K562 (cell line): Measurements from ENCODE around the gene BICDL1. TPM values are rescaled to one million over a fixed set of nuclear protein-coding genes. Genes with fewer than 3 reads are reported as not detected.

Experiments used
- BRF1 ChIP-seq: IDR thresholded peaks from 3 replicates; pipeline ENCODE4 v1.6.1; 2011; ENCODE audit warnings: borderline replicate concordance, mild to moderate bottlenecking; ENCODE audit not compliant: insufficient read length; ENCODE audit errors: extremely low read depth
- ESRRA ChIP-seq: fragments of 450-650 bp; IDR thresholded peaks from 2 replicates; pipeline ENCODE4 v1.6.1; 2014; ENCODE audit warnings: low read depth, mild to moderate bottlenecking, moderate library complexity, borderline replicate concordance
- HDAC8 ChIP-seq: fragments of 450-650 bp; IDR thresholded peaks from 2 replicates; pipeline ENCODE4 v1.6.1; 2016; ENCODE audit warnings: mild to moderate bottlenecking, missing genetic modification characterization, moderate library complexity, missing compliant biosample characterization
- HNRNPK ChIP-seq: fragments of 200-400 bp; formaldehyde crosslinking; IDR thresholded peaks from one replicate; pipeline ENCODE4 v1.6.1; 2018; ENCODE audit warnings: mild to moderate bottlenecking, low read depth, low read length; ENCODE audit not compliant: poor library complexity, severe bottlenecking
- HNRNPL ChIP-seq: fragments of 200-400 bp; formaldehyde crosslinking; IDR thresholded peaks from 2 replicates; pipeline ENCODE4 v1.6.1; 2017; ENCODE audit warnings: low read depth, mild to moderate bottlenecking, low read length
- MEF2D ChIP-seq: conservative IDR thresholded peaks from 2 replicates; pipeline ENCODE4 v1.6.1; 2016; ENCODE audit warnings: low read depth, missing genetic modification characterization, missing compliant biosample characterization
- NFIX ChIP-seq: fragments of 250-450 bp; sonication (Bioruptor Pico); IDR thresholded peaks from 2 replicates; pipeline ENCODE4 v1.4.0; 2020; ENCODE audit warnings: low read depth, mild to moderate bottlenecking, moderate library complexity
- NFRKB ChIP-seq: fragments of 450-650 bp; IDR thresholded peaks from 2 replicates; pipeline ENCODE4 v1.6.1; 2016; ENCODE audit warnings: low read depth
- NFYB ChIP-seq: IDR thresholded peaks from 2 replicates; pipeline ENCODE4 v1.6.1; 2011; ENCODE audit warnings: mild to moderate bottlenecking, moderate library complexity; ENCODE audit not compliant: insufficient read length; ENCODE audit errors: extremely low read depth
- NUFIP1 ChIP-seq: fragments of 450-650 bp; IDR thresholded peaks from 2 replicates; pipeline ENCODE4 v1.6.1; 2018; ENCODE audit not compliant: partially characterized antibody
- RFX5 ChIP-seq: IDR thresholded peaks from 2 replicates; pipeline ENCODE4 v1.6.1; 2011; ENCODE audit warnings: low read depth, mild to moderate bottlenecking, improper control_type of control experiment, low read length
- SIN3A ChIP-seq, 2 experiments: fragments of 150-350 bp in 1 of 2; IDR thresholded peaks; 2 replicates each; pipeline ENCODE4 v1.6.1; 2011 to 2016; ENCODE audit warnings: borderline replicate concordance in 2 of 2, low read depth in 2 of 2, low read length in 2 of 2, mild to moderate bottlenecking in 2 of 2, moderate library complexity in 2 of 2; ENCODE audit not compliant: control insufficient read depth in 1 of 2
- SMARCA4 ChIP-seq: fragments of 450-650 bp; IDR thresholded peaks from 2 replicates; pipeline ENCODE4 v1.6.1; 2016
- SNRNP70 ChIP-seq: fragments of 200-400 bp; formaldehyde crosslinking; optimal IDR thresholded peaks from 2 replicates; pipeline ENCODE3; 2017; ENCODE audit warnings: low read depth, low read length
- ZNF174 ChIP-seq: fragments of 250-450 bp; sonication (Bioruptor Pico); IDR thresholded peaks from 2 replicates; pipeline ENCODE4 v1.4.0; 2020; ENCODE audit warnings: mild to moderate bottlenecking
- ZNF431 ChIP-seq: sonication (generic); formaldehyde crosslinking; IDR thresholded peaks from 2 replicates; pipeline ENCODE4 v1.8.0; 2022; ENCODE audit warnings: mild to moderate bottlenecking, missing genetic modification reagents
- ZNF586 ChIP-seq: fragments of 450-650 bp; formaldehyde crosslinking; conservative IDR thresholded peaks from 2 replicates; pipeline ENCODE4 v1.4.0; 2020; ENCODE audit warnings: mild to moderate bottlenecking, moderate library complexity
- ZNF778 ChIP-seq: fragments of 450-650 bp; formaldehyde crosslinking; IDR thresholded peaks from 2 replicates; pipeline ENCODE4 v1.4.0; 2020; ENCODE audit warnings: mild to moderate bottlenecking, moderate library complexity
- ZNF79 ChIP-seq: fragments of 250-450 bp; sonication (Bioruptor Pico); IDR thresholded peaks from 2 replicates; pipeline ENCODE4 v1.4.0; 2020; ENCODE audit warnings: low read depth, mild to moderate bottlenecking, moderate library complexity
- polyA plus RNA-seq, 8 experiments: library from polyadenylated mRNA; depleted of rRNA in 4 of 8; stranded (reverse) in 5 of 8; unstranded in 3 of 8; fragments of >200 nt; fragmentation: Nextera tagmentation in 2 of 8; fragmentation: Illumina TruSeq in 1 of 8; extraction: Ambion mirVana in 2 of 8; extraction: Trizol in 1 of 8; gene quantifications; 2 replicates each; pipeline versions ENCODE4 v1.2.1 to v1.2.3, GENCODE V29; 2011 to 2014; ENCODE audit warnings: inconsistent platforms in 1 of 8, missing spikeins in 1 of 8
- total RNA-seq, 7 experiments: library from RNA; depleted of rRNA in 6 of 7; stranded (reverse); fragments of >200 nt in 6 of 7; fragmentation: Illumina TruSeq in 2 of 7; extraction: Trizol in 2 of 7; gene quantifications; 2 replicates each; pipeline versions ENCODE4 v1.2.1 to v1.2.3, GENCODE V29; 2011 to 2021; ENCODE audit warnings: low replicate concordance in 1 of 7
- TF ChIP-seq, protein P1 (sequence below): fragments of 250-450 bp; sonication (Bioruptor Pico); IDR thresholded peaks from 2 replicates; pipeline ENCODE4 v1.4.0; 2020; ENCODE audit warnings: mild to moderate bottlenecking, moderate library complexity, borderline replicate concordance
- TF ChIP-seq, protein P2 (sequence below): sonication (generic); formaldehyde crosslinking; IDR thresholded peaks from 2 replicates; pipeline ENCODE4 v1.8.1; 2023; ENCODE audit warnings: missing genetic modification reagents, mild to moderate bottlenecking, borderline replicate concordance

BICDL1 gene
- total and polyA plus RNA-seq, 9 of the 15 experiments (the other 6 are each of a cell fraction or from before 2014, with no cell fraction given) = 0.06 to 2.0 (median 0.58) TPM

DNA sequence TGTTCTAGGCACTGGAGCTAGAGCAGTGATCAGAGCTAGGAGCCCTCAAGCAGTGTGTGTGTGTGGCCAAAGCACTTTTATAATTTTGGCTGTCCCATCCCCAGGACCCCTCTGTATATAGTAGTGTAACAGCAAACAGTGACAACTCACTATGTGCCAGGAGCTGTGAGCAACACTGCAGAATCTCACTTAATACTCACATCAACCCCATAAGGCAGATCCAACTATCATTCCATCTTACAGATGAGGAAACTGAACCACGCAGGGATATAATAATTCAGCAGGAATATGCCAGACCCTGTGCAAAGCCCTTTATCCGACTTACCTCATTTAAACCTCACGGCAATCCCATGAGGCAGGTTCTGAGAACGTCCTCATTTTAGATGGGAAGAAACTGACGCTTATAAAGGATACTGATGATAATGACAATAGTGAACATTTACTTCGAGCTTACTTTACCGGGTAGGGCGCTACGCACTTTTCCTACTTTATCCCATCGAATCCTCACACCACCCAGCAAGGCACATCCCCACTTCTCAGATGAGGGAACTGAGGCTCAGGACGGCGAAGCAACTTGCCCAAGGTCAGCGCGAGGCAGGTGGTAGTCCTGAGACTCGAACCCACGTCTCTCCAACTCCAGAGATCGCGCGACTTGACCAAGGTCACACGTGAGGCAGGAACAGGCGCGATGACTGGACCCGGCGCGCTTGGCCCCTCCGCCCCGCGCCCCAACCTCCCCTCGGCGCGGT is 126.8 kb downstream of the BICDL1 start (continued):
- TF ChIP-seq ZNF79 = no peak
- TF ChIP-seq ZNF174 (CRISPR knock-in tag) = no peak
- TF ChIP-seq HDAC8 (tag) = no peak
- TF ChIP-seq, protein P1, sequence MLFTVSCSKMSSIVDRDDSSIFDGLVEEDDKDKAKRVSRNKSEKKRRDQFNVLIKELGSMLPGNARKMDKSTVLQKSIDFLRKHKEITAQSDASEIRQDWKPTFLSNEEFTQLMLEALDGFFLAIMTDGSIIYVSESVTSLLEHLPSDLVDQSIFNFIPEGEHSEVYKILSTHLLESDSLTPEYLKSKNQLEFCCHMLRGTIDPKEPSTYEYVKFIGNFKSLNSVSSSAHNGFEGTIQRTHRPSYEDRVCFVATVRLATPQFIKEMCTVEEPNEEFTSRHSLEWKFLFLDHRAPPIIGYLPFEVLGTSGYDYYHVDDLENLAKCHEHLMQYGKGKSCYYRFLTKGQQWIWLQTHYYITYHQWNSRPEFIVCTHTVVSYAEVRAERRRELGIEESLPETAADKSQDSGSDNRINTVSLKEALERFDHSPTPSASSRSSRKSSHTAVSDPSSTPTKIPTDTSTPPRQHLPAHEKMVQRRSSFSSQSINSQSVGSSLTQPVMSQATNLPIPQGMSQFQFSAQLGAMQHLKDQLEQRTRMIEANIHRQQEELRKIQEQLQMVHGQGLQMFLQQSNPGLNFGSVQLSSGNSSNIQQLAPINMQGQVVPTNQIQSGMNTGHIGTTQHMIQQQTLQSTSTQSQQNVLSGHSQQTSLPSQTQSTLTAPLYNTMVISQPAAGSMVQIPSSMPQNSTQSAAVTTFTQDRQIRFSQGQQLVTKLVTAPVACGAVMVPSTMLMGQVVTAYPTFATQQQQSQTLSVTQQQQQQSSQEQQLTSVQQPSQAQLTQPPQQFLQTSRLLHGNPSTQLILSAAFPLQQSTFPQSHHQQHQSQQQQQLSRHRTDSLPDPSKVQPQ (CRISPR knock-in tag) = no peak
- TF ChIP-seq SNRNP70 = no peak
- TF ChIP-seq SMARCA4 = no peak
- TF ChIP-seq NFRKB = no peak
- TF ChIP-seq MEF2D (tag) = no peak
- no peak for TF ChIP-seq NUFIP1
- TF ChIP-seq ESRRA = peak; percentile 99
- TF ChIP-seq BRF1 = no peak
- no peak for TF ChIP-seq ZNF586 (CRISPR knock-in tag)
- TF ChIP-seq HNRNPK = no peak
- TF ChIP-seq, protein P2, sequence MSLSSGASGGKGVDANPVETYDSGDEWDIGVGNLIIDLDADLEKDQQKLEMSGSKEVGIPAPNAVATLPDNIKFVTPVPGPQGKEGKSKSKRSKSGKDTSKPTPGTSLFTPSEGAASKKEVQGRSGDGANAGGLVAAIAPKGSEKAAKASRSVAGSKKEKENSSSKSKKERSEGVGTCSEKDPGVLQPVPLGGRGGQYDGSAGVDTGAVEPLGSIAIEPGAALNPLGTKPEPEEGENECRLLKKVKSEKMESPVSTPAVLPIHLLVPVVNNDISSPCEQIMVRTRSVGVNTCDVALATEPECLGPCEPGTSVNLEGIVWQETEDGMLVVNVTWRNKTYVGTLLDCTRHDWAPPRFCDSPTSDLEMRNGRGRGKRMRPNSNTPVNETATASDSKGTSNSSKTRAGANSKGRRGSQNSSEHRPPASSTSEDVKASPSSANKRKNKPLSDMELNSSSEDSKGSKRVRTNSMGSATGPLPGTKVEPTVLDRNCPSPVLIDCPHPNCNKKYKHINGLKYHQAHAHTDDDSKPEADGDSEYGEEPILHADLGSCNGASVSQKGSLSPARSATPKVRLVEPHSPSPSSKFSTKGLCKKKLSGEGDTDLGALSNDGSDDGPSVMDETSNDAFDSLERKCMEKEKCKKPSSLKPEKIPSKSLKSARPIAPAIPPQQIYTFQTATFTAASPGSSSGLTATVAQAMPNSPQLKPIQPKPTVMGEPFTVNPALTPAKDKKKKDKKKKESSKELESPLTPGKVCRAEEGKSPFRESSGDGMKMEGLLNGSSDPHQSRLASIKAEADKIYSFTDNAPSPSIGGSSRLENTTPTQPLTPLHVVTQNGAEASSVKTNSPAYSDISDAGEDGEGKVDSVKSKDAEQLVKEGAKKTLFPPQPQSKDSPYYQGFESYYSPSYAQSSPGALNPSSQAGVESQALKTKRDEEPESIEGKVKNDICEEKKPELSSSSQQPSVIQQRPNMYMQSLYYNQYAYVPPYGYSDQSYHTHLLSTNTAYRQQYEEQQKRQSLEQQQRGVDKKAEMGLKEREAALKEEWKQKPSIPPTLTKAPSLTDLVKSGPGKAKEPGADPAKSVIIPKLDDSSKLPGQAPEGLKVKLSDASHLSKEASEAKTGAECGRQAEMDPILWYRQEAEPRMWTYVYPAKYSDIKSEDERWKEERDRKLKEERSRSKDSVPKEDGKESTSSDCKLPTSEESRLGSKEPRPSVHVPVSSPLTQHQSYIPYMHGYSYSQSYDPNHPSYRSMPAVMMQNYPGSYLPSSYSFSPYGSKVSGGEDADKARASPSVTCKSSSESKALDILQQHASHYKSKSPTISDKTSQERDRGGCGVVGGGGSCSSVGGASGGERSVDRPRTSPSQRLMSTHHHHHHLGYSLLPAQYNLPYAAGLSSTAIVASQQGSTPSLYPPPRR (CRISPR knock-in tag) = no peak; the same call in 1 of the 2 replicates
- TF ChIP-seq NFYB = no peak
- TF ChIP-seq ZNF778 (CRISPR knock-in tag) = no peak
- no peak for TF ChIP-seq ZNF431 (CRISPR knock-in tag)
- TF ChIP-seq SIN3A (IDR thresholded peaks at IDR 0.05; ENCODE audit: borderline replicate concordance in 2 of 2, control insufficient read depth in 1 of 2, low read depth in 2 of 2, low read length in 2 of 2) = peak in 1 of 2 experiments; percentile 55; a peak in 1 of 4 replicates
- no peak for TF ChIP-seq HNRNPL
- TF ChIP-seq RFX5 = no peak
- no peak for TF ChIP-seq NFIX
